ENCODE measurements around the gene DOHH. TPM values are rescaled to one million over a fixed set of nuclear protein-coding genes. Genes with fewer than 3 reads are reported as not detected.

The DOHH gene
- total and polyA plus RNA-seq, 2 donors: 8.5 to 8.8 TPM

Other genes starting within 250 kb of the DOHH start
- gene NFIC, start 134.1 kb downstream of the DOHH start, total RNA-seq: 2.1 TPM
- 17.0 TPM for gene NFIC, start 134.1 kb downstream of the DOHH start, polyA plus RNA-seq
- gene SMIM24, start 20.1 kb downstream of the DOHH start, total RNA-seq: 38.6 TPM
- 74.7 TPM for gene SMIM24, start 20.1 kb downstream of the DOHH start, polyA plus RNA-seq
- gene SMIM44, start 17.2 kb downstream of the DOHH start, total RNA-seq: not detected
- gene SMIM44, start 17.2 kb downstream of the DOHH start, polyA plus RNA-seq: not detected
- 18.6 TPM for gene FZR1, start 5.6 kb upstream of the DOHH start, total RNA-seq
- 26.2 TPM for gene FZR1, start 5.6 kb upstream of the DOHH start, polyA plus RNA-seq
- gene TEKTIP1, start 38.5 kb upstream of the DOHH start, total RNA-seq: 0.61 TPM
- 4.9 TPM for gene TEKTIP1, start 38.5 kb upstream of the DOHH start, polyA plus RNA-seq
- gene MFSD12, start 56.9 kb upstream of the DOHH start, total RNA-seq: 47.5 TPM
- gene MFSD12, start 56.9 kb upstream of the DOHH start, polyA plus RNA-seq: 76.0 TPM
- 116 TPM for gene HMG20B, start 72.3 kb upstream of the DOHH start, total RNA-seq
- 111 TPM for gene HMG20B, start 72.3 kb upstream of the DOHH start, polyA plus RNA-seq
- gene GIPC3, start 84.8 kb upstream of the DOHH start, total RNA-seq: 0.52 TPM
- 0.91 TPM for gene GIPC3, start 84.8 kb upstream of the DOHH start, polyA plus RNA-seq
- gene TBXA2R, start 106.2 kb upstream of the DOHH start, total RNA-seq: 0.28 TPM
- gene TBXA2R, start 106.2 kb upstream of the DOHH start, polyA plus RNA-seq: 1.2 TPM
- 24.4 TPM for gene CACTIN, start 126.1 kb upstream of the DOHH start, total RNA-seq
- gene CACTIN, start 126.1 kb upstream of the DOHH start, polyA plus RNA-seq: 20.4 TPM
- gene PIP5K1C, start 199.8 kb upstream of the DOHH start, total RNA-seq: 3.4 TPM
- gene PIP5K1C, start 199.8 kb upstream of the DOHH start, polyA plus RNA-seq: 14.0 TPM
- gene TJP3, start 207.7 kb upstream of the DOHH start, total RNA-seq: 1.4 TPM
- gene TJP3, start 207.7 kb upstream of the DOHH start, polyA plus RNA-seq: 3.3 TPM

Measured in thymus (tissue), 2 donors.